Transverse colon (tissue), 4 donors: ENCODE results near the gene GPATCH3.

ENCODE experiments used
- CTCF ChIP-seq, 5 experiments: fragments of 200-600 bp in 3 of 5; fragments of 450-650 bp in 2 of 5; sonication (generic) in 3 of 5; IDR thresholded peaks; 1 replicate in 2 of 5; 2 replicates in 3 of 5; pipeline ENCODE4 v1.5.1; 2016 to 2017; ENCODE audit warnings: antibody characterized with exemption in 5 of 5, inconsistent platforms in 3 of 5, mild to moderate bottlenecking in 2 of 5, moderate library complexity in 1 of 5
- POLR2A ChIP-seq: fragments of 450-650 bp; IDR thresholded peaks from one replicate; pipeline ENCODE4 v1.6.1; 2016; ENCODE audit warnings: antibody characterized with exemption, mild to moderate bottlenecking, moderate library complexity
- POLR2AphosphoS5 ChIP-seq, 3 donors: sonication (generic); formaldehyde crosslinking; IDR thresholded peaks; one replicate each; pipeline ENCODE4 v1.6.1; 2016; ENCODE audit warnings: antibody characterized with exemption in 3 of 3

GRCh38 chr1:26854906-26855305, 45.4 kb downstream of the GPATCH3 start:
- TF ChIP-seq POLR2A (peak; percentile 17), CTCF (IDR thresholded peaks at IDR 0.05) (no peak), POLR2AphosphoS5 (IDR thresholded peaks at IDR 0.05) (no peak)
